Measurements from ENCODE around the gene KDM2B. TPM values are rescaled to one million over a fixed set of nuclear protein-coding genes. Genes with fewer than 3 reads are reported as not detected.

The KDM2B gene
- total RNA-seq, 4 donors from 2014 or later: 20.7 to 26.3 (median 23.9) TPM

- Histone ChIP-seq H3K27me3 (no peaks in the 10 kb centered on the region), H3K27ac (no peak overlapping the region), H3K36me3 (no peaks in the 10 kb centered on the region), H3K4me3 (no peak overlapping the region), H3K4me1 (peaks cover 0 to 12% (median 0%) of the 10 kb centered on the region in 3 donors), H3K9me3 (no peaks in the 10 kb centered on the region)
- 71 to 75% methylated on average over 1 to 13 of the region's 16 CpGs for WGBS, 2 donors
- intact Hi-C loops (cut with DNase I): no loop called here
- DNase-seq: no peak
- no peak for TF ChIP-seq POLR2A (IDR thresholded peaks at IDR 0.05)
- no peak for TF ChIP-seq CTCF (IDR thresholded peaks at IDR 0.05)
Observed at GRCh38 chr12:121561009-121561395, 19.8 kb downstream of the KDM2B start.

GRCh38 chr12:121560392-121561008, 20.3 kb downstream of the KDM2B start:
- H3K27me3 ChIP-seq: no peaks in the 10 kb centered on the region
- H3K4me1 ChIP-seq: peaks cover 0 to 12% (median 0%) of the 10 kb centered on the region in 3 donors
- 37 to 40% methylated on average over 1 to 2 of the region's 8 CpGs for WGBS, 2 donors
- H3K27ac ChIP-seq: no peak overlapping the region
- H3K36me3 ChIP-seq: no peaks in the 10 kb centered on the region
- no peaks in the 10 kb centered on the region for H3K9me3 ChIP-seq
- no peak for DNase-seq
- TF ChIP-seq CTCF (IDR thresholded peaks at IDR 0.05): no peak
- no peak for TF ChIP-seq POLR2A (IDR thresholded peaks at IDR 0.05)
- intact Hi-C loops (cut with DNase I): no loop called here
- no peak overlapping the region for H3K4me3 ChIP-seq

- intact Hi-C loops (cut with DNase I): no loop called here
- no peak overlapping the region for H3K27ac ChIP-seq
- no peaks in the 10 kb centered on the region for H3K27me3 ChIP-seq
- 92 to 100% methylated on average over 1 to 6 of the region's 7 CpGs for WGBS, 2 donors
- no peak overlapping the region for H3K4me3 ChIP-seq
- TF ChIP-seq CTCF (IDR thresholded peaks at IDR 0.05): no peak
- no peak for TF ChIP-seq POLR2A (IDR thresholded peaks at IDR 0.05)
- no peak for DNase-seq
- H3K9me3 ChIP-seq: no peaks in the 10 kb centered on the region
- H3K4me1 ChIP-seq: peaks cover 0 to 12% (median 0%) of the 10 kb centered on the region in 3 donors
- H3K36me3 ChIP-seq: no peaks in the 10 kb centered on the region
Observed at GRCh38 chr12:121558956-121559355, 21.9 kb downstream of the KDM2B start.

- Histone ChIP-seq H3K36me3 (peaks cover 0 to 27% (median 0%) of the 10 kb centered on the region in 3 donors), H3K4me3 (no peak overlapping the region), H3K9me3 (no peaks in the 10 kb centered on the region), H3K27ac (no peak overlapping the region), H3K4me1 (peaks cover 0 to 6% (median 0%) of the 10 kb centered on the region in 3 donors), H3K27me3 (no peaks in the 10 kb centered on the region)
- WGBS, 2 donors: 84 to 89% methylated on average over 11 to 13 of the region's 13 CpGs
- DNase-seq: no peak
- TF ChIP-seq POLR2A (IDR thresholded peaks at IDR 0.05): no peak
- no peak for TF ChIP-seq CTCF (IDR thresholded peaks at IDR 0.05)
- intact Hi-C loops (cut with DNase I): loop anchor here (5.0 kb wide), 2 partner anchors 76 to 131 kb away; partner anchors contain the start of gene ORAI1
Observed at GRCh38 chr12:121550974-121551634, 29.7 kb downstream of the KDM2B start.

- Histone ChIP-seq H3K4me3 (no peak overlapping the region), H3K36me3 (peaks cover 0 to 44% (median 0%) of the 10 kb centered on the region in 3 donors), H3K4me1 (peaks cover 0 to 6% (median 0%) of the 10 kb centered on the region in 3 donors), H3K27me3 (no peaks in the 10 kb centered on the region), H3K9me3 (no peaks in the 10 kb centered on the region), H3K27ac (no peak overlapping the region)
- TF ChIP-seq CTCF (IDR thresholded peaks at IDR 0.05): no peak
- intact Hi-C loops (cut with DNase I): no loop called here
- DNase-seq: no peak
- 86 to 95% methylated on average over 4 to 7 of the region's 7 CpGs for WGBS, 2 donors
Observed at GRCh38 chr12:121549075-121549474, 31.7 kb downstream of the KDM2B start.

Measured in esophagus squamous epithelium (tissue), 5 donors.